Esophagus muscularis mucosa (tissue), 4 donors: ENCODE measurements around the gene MAP3K6.

Experiments used
- CTCF ChIP-seq, 3 experiments: fragments of 200-600 bp in 2 of 3; fragments of 450-650 bp in 1 of 3; sonication (generic) in 2 of 3; IDR thresholded peaks; one replicate each; pipeline ENCODE4 v1.5.1; 2017 to 2019; ENCODE audit warnings: antibody characterized with exemption in 3 of 3, mild to moderate bottlenecking in 2 of 3, moderate library complexity in 1 of 3
- EP300 ChIP-seq: sonication (generic); formaldehyde crosslinking; IDR thresholded peaks from one replicate; pipeline ENCODE4 v1.6.1; 2017; ENCODE audit warnings: antibody characterized with exemption
- POLR2A ChIP-seq: fragments of 450-650 bp; IDR thresholded peaks from one replicate; pipeline ENCODE4 v1.6.1; 2017; ENCODE audit warnings: antibody characterized with exemption, moderate library complexity, mild to moderate bottlenecking, low read depth

- TF ChIP-seq CTCF (IDR thresholded peaks at IDR 0.05), result no peak
- TF ChIP-seq POLR2A, result no peak
- no peak for TF ChIP-seq EP300
These were observed 15.1 kb downstream of the MAP3K6 start for GRCh38 chr1:27351541-27352107.
